ENCODE results near the gene RASGRP1.

- TF ChIP-seq CTCF (IDR thresholded peaks at IDR 0.05) (no peak), POLR2A (IDR thresholded peaks at IDR 0.05) (no peak)
Observed at GRCh38 chr15:38512901-38513300, 51.7 kb downstream of the RASGRP1 start.
